Stimulated activated CD4-positive, alpha-beta T cell treated with anti-CD3 and anti-CD28 coated beads, Interleukin-2, amount 100 ng/mL, for 4 hours (primary cell): Measurements from ENCODE around the gene MRPL32.

Experiments
- DNase-seq: peaks from one replicate; pipeline ENCODE4 v3.0.0-alpha.2; 2020; ENCODE audit warnings: low read depth

The MRPL32 gene

DNA sequence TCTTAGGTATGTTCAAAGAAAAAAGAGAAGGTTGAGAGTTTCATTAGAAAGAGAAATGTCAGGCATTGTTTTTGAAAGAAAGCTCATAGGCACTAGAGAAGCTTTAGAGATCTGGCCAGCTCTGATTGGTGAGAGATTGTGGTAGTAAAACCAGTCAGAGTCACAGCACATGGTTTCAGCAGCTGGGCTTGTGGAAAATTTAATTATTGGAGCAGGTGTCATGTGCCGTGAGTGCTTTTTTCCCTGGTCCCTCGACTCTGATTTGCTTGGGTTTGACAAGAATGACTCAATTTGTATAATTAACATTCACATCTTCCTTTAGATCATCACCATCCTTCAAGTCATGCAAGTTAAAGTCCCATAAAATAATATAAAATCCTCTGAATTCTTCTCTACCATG is 35.2 kb downstream of the MRPL32 start:
- no peak for DNase-seq

DNA sequence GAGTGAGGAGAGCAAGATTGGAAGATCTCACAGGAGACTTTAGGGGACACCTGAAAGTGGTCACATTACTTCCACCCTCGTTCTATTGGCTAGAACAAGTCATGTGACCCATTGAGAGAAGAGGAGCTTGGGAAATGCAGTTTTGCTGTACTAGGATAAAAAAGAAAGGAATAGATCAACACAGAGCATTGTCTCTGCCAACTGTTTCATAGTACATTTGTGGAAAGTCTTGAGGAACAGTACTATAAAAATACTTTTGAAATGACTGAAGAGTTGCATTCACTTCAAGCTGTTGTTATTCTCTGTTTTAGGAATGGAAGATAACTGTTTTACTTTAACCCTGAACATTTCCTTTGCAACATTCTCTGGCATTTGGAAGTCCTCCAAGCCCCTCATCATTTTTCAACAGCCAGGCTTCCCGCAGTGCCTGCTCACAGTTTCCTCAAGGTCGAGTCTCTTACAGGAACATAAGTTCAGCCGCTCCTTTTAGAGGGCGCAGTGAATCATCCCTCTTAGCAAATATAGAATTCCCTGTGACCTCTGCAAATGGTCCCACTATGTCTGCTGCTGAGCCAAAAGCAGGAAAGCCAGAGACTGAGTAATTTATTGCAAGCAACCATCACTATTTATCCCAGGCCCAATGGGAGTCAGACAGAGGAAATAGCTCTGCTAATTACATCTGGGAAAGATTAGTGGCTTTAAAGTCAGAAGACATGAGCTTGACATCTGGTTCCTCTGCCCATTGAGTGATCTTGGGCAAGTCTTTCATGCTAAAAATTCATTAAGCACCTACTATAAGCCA is 40.7 kb downstream of the MRPL32 start:
- no peak for DNase-seq

- DNase-seq: no peak
Observed at GRCh38 chr7:42976371-42976770, 44.2 kb downstream of the MRPL32 start.

GRCh38 chr7:42978496-42978895 is 46.3 kb downstream of the MRPL32 start:
- no peak for DNase-seq

GRCh38 chr7:42980084-42980483 is 47.9 kb downstream of the MRPL32 start:
- no peak for DNase-seq

DNA sequence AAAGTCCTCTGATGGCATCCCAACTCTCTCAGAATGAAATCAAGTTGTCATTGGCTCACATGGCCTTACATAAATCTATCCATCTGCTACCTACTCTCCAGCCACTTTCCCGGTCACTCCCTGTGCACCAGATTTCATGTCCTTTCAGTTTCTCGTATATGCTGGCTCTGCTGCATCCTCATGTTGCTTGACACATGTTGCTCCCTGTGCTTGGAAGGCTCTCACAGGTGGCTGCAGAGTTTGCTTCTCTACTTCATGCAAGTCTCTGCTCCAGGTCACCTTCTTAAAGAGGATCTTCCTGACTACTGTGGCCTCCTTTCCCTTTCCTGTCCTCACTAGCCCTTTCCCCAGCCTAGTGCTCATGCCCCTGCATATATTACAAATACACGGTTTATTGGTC is 48.3 kb downstream of the MRPL32 start:
- DNase-seq: no peak

- DNase-seq: no peak
Observed at GRCh38 chr7:42981601-42982000, 49.4 kb downstream of the MRPL32 start.

DNA sequence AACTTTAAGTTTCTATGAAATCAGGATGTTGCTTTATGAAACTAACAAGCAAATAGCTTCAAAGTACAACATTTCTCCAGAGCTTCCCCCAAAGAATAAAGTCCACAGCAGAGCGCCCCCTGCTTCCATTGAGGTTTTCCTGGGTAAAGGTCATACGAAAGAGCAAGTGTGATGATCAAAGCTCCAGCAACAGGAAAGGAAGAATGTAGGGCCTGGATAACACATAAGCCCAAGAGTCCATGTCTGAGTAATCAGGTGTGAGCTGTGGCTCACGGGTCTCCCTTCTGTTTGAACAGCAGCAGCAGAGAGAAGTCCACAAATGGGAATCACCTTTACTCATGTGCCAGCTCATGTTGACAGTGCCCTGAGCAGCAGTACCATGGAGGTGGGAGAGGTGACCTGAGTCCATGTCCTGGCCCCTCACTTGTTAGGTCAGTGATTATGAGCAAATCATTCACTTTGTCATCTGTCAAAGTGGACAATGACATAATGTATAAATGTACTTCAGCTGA is 50.5 kb downstream of the MRPL32 start:
- no peak for DNase-seq

DNA sequence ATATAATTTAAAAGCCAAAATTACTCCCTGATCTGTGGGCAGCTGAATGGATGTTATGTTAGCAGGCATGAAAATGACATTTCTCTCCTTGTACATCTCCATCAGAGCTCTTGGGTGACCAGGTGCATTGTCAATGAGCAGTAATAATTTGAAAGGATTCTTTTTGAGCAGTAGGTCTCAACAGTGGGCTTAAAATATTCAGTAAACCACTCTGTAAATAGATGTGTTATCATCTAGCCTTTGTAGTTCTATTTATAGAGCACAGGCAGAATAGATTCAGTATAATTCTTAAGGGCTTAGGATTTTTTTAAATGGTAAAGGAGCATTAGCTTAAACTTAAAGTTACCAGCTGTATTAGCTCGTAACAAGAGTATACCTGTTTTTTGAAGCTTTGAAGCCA is 52.0 kb downstream of the MRPL32 start:
- DNase-seq: no peak

- DNase-seq: no peak
Observed at GRCh38 chr7:42986213-42986612, 54.0 kb downstream of the MRPL32 start.

- DNase-seq: no peak
Observed at GRCh38 chr7:42986781-42987248, 54.6 kb downstream of the MRPL32 start.
